IMR-90 (cell line): Measurements from ENCODE around the gene NES. TPM values are rescaled to one million over a fixed set of nuclear protein-coding genes. Genes with fewer than 3 reads are reported as not detected.

Source experiments
- ATAC-seq: fragments of 200-7000 bp; cut with Tn5 transposase; 2 replicates; pipeline ENCODE4 v1.9.1; 2020; ENCODE audit warnings: low read depth, mild to moderate bottlenecking, moderate library complexity
- BruUV-seq: library from RNA; stranded (reverse); fragments of 400-500 nt; replicated peaks from 2 replicates; lab custom pipeline; 2021; lab: Mats Ljungman, UMichigan
- CTCF ChIA-PET: fragments of 300-600 bp; formaldehyde crosslinking; extraction: SDS; loops from one replicate; lab custom pipeline; 2021; ENCODE audit warnings: antibody characterized with exemption; lab: Yijun Ruan, JAX
- POLR2A ChIA-PET: fragments of 300-600 bp; sonication (Branson Sonifier 250); formaldehyde crosslinking; loops from one replicate; lab custom pipeline; 2022; ENCODE audit warnings: antibody characterized with exemption; ENCODE audit not compliant: unreplicated experiment; lab: Charles Lee
- DNase-seq: peaks from one replicate; pipeline ENCODE4 v3.0.0; 2013
- H2AFZ ChIP-seq: replicated peaks from 2 replicates; pipeline ENCODE3; 2013; ENCODE audit warnings: low read length, mild to moderate bottlenecking; ENCODE audit not compliant: poor library complexity
- H2AK5ac ChIP-seq: 2 replicates; pipeline ENCODE4 v1.6.1; 2013; ENCODE audit warnings: low read depth, low read length, inconsistent platforms
- H2AK9ac ChIP-seq: replicated peaks from 2 replicates; pipeline ENCODE3; 2013; ENCODE audit warnings: mild to moderate bottlenecking, low read depth, low read length, moderate library complexity; ENCODE audit not compliant: poor library complexity
- H2BK120ac ChIP-seq: 2 replicates; pipeline ENCODE4 v1.6.1; 2013; ENCODE audit warnings: low read depth, low read length, inconsistent platforms
- H2BK15ac ChIP-seq: 3 replicates; pipeline ENCODE4 v1.6.1; 2013; ENCODE audit warnings: low read depth, low read length, inconsistent platforms
- H2BK20ac ChIP-seq: 2 replicates; pipeline ENCODE4 v1.6.1; 2013; ENCODE audit warnings: low read depth, mild to moderate bottlenecking, inconsistent platforms, low read length, moderate library complexity
- H2BK5ac ChIP-seq: 2 replicates; pipeline ENCODE4 v1.6.1; 2013; ENCODE audit warnings: mild to moderate bottlenecking, low read depth, low read length, inconsistent platforms; ENCODE audit not compliant: poor library complexity, severe bottlenecking
- H3K14ac ChIP-seq: replicated peaks from 2 replicates; pipeline ENCODE4 v1.6.1; 2013; ENCODE audit warnings: low read depth, low read length, inconsistent platforms
- H3K18ac ChIP-seq: 2 replicates; pipeline ENCODE4 v1.6.1; 2013; ENCODE audit warnings: low read depth, low read length, control low read depth
- H3K23ac ChIP-seq: 2 replicates; pipeline ENCODE4 v1.6.1; 2013; ENCODE audit warnings: low read depth, low read length, inconsistent platforms
- H3K27ac ChIP-seq: 2 replicates; pipeline ENCODE4 v1.5.1; 2013; ENCODE audit warnings: mild to moderate bottlenecking, control low read depth, low read length; ENCODE audit not compliant: insufficient read depth
- H3K27me3 ChIP-seq: 2 replicates; pipeline ENCODE4 v1.6.1; 2013; ENCODE audit warnings: low read length; ENCODE audit not compliant: control insufficient read depth, insufficient read depth
- H3K36me3 ChIP-seq: 2 replicates; pipeline ENCODE4 v1.6.1; 2013; ENCODE audit warnings: low read length, mixed read lengths; ENCODE audit not compliant: control insufficient read depth, insufficient read depth
- H3K4ac ChIP-seq: 2 replicates; pipeline ENCODE4 v1.6.1; 2013; ENCODE audit warnings: low read depth, low read length, inconsistent platforms
- H3K4me1 ChIP-seq: 2 replicates; pipeline ENCODE4 v1.6.1; 2013; ENCODE audit warnings: low read length, mixed read lengths; ENCODE audit not compliant: control insufficient read depth, insufficient read depth
- H3K4me2 ChIP-seq: 2 replicates; pipeline ENCODE4 v1.6.1; 2013; ENCODE audit warnings: low read depth, mild to moderate bottlenecking, control low read depth, low read length, moderate library complexity
- H3K4me3 ChIP-seq: 2 replicates; pipeline ENCODE4 v1.5.1; 2013; ENCODE audit warnings: low read depth, mild to moderate bottlenecking, control low read depth, low read length, moderate library complexity; ENCODE audit not compliant: insufficient read depth
- H3K56ac ChIP-seq: 2 replicates; pipeline ENCODE4 v1.6.1; 2013; ENCODE audit warnings: low read length, inconsistent platforms; ENCODE audit not compliant: insufficient read depth; ENCODE audit errors: extremely low read depth
- H3K79me1 ChIP-seq, 2 experiments: 2 replicates each; pipeline ENCODE4 v1.6.1; 2013; ENCODE audit warnings: low read length in 2 of 2, inconsistent platforms in 1 of 2, low read depth in 1 of 2
- H3K9ac ChIP-seq: 2 replicates; pipeline ENCODE4 v1.6.1; 2013; ENCODE audit warnings: low read depth, low read length, control low read depth
- H3K9me1 ChIP-seq: 2 replicates; pipeline ENCODE4 v1.6.1; 2013; ENCODE audit warnings: low read length, inconsistent platforms; ENCODE audit not compliant: insufficient read depth
- H3K9me3 ChIP-seq: 2 replicates; pipeline ENCODE4 v1.6.1; 2013; ENCODE audit warnings: low read length; ENCODE audit not compliant: control insufficient read depth, insufficient read depth
- H4K20me1 ChIP-seq: 2 replicates; pipeline ENCODE4 v1.6.1; 2013; ENCODE audit warnings: low read length, inconsistent platforms; ENCODE audit not compliant: insufficient read depth
- H4K5ac ChIP-seq: 2 replicates; pipeline ENCODE4 v1.6.1; 2013; ENCODE audit warnings: mild to moderate bottlenecking, low read depth, low read length, control low read depth
- H4K8ac ChIP-seq, 2 experiments: 2 replicates each; pipeline ENCODE4 v1.6.1; 2013; ENCODE audit warnings: low read depth in 2 of 2, low read length in 2 of 2, control low read depth in 1 of 2, inconsistent platforms in 1 of 2
- H4K91ac ChIP-seq: 2 replicates; pipeline ENCODE4 v1.6.1; 2013; ENCODE audit warnings: low read depth, low read length, inconsistent platforms; ENCODE audit not compliant: insufficient read depth
- BHLHE40 ChIP-seq: fragments of 150-350 bp; IDR thresholded peaks from 2 replicates; pipeline ENCODE4 v1.6.1; 2016; ENCODE audit warnings: mild to moderate bottlenecking, low read depth, low read length
- CEBPB ChIP-seq: IDR thresholded peaks from 2 replicates; pipeline ENCODE4 v1.6.1; 2012; ENCODE audit warnings: low read depth, low read length, improper control_type of control experiment
- CHD1 ChIP-seq: IDR thresholded peaks from 2 replicates; pipeline ENCODE4 v1.6.1; 2012; ENCODE audit warnings: low read depth, low read length, improper control_type of control experiment
- MAFK ChIP-seq: IDR thresholded peaks from 2 replicates; pipeline ENCODE4 v1.6.1; 2012; ENCODE audit warnings: low read depth, low read length, improper control_type of control experiment
- MAZ ChIP-seq: IDR thresholded peaks from 2 replicates; pipeline ENCODE4 v1.6.1; 2012; ENCODE audit warnings: low read depth, mild to moderate bottlenecking, low read length, improper control_type of control experiment, moderate library complexity, borderline replicate concordance
- MXI1 ChIP-seq: IDR thresholded peaks from 2 replicates; pipeline ENCODE4 v1.6.1; 2012; ENCODE audit warnings: low read depth, mild to moderate bottlenecking, low read length, moderate library complexity, borderline replicate concordance
- NFE2L2 ChIP-seq: fragments of 150-350 bp; IDR thresholded peaks from 2 replicates; pipeline ENCODE4 v1.6.1; 2016; ENCODE audit warnings: low read depth, mild to moderate bottlenecking, low read length
- POLR2A ChIP-seq: IDR thresholded peaks from 2 replicates; pipeline ENCODE4 v1.6.1; 2012; ENCODE audit warnings: mild to moderate bottlenecking, low read depth, low read length
- RAD21 ChIP-seq: IDR thresholded peaks from 2 replicates; pipeline ENCODE4 v1.6.1; 2012; ENCODE audit warnings: low read length, improper control_type of control experiment
- RCOR1 ChIP-seq: IDR thresholded peaks from 2 replicates; pipeline ENCODE4 v1.6.1; 2012; ENCODE audit warnings: mild to moderate bottlenecking, low read length, improper control_type of control experiment; ENCODE audit not compliant: insufficient replicate concordance
- RFX5 ChIP-seq: IDR thresholded peaks from 2 replicates; pipeline ENCODE4 v1.8.0; 2012; ENCODE audit warnings: low read depth, mild to moderate bottlenecking, low read length, moderate library complexity
- SMC3 ChIP-seq: fragments of 150-350 bp; IDR thresholded peaks from 2 replicates; pipeline ENCODE4 v1.6.1; 2016; ENCODE audit warnings: low read depth, mild to moderate bottlenecking, antibody characterized with exemption, low read length, moderate library complexity
- WGBS, 2 experiments: methylation state at CpG; one replicate each; pipeline versions ENCODE4 v1.1.5 to v1.1.7; 2013; ENCODE audit warnings: missing lambda C conversion rate in 2 of 2; ENCODE audit not compliant: insufficient read length in 1 of 2; ENCODE audit errors: extremely low coverage in 2 of 2; 5-methylcytosine and 5-hydroxymethylcytosine counted together
- dilution Hi-C: fragments of 300-500 bp; cut with HindIII; formaldehyde crosslinking; loops from one replicate; pipeline ENCODE4 v1.14.3; 2018; ENCODE audit warnings: low sequenced_read_pairs; ENCODE audit not compliant: unreplicated experiment
- in situ Hi-C: fragments of 300-500 bp; cut with MboI; formaldehyde crosslinking; loops from 3 replicates; pipeline ENCODE4 v1.14.3; 2019; ENCODE audit warnings: low sequenced_read_pairs, inconsistent platforms, mixed read lengths
- intact Hi-C: fragments of 100-400 bp; cut with micrococcal nuclease; formaldehyde crosslinking; loops from 2 replicates; pipeline ENCODE4 v1.10.0; 2022
- polyA plus RNA-seq, 3 experiments: library from polyadenylated mRNA; depleted of rRNA; stranded (reverse); fragments of >200 nt; gene quantifications; 2 replicates each; pipeline ENCODE4 v1.2.3, GENCODE V29; 2012; ENCODE audit warnings: low replicate concordance in 1 of 3
- total RNA-seq: library from RNA; depleted of rRNA; stranded (reverse); fragments of >200 nt; gene quantifications from 2 replicates; pipeline ENCODE4 v1.2.3, GENCODE V29; 2012
- TF ChIP-seq, protein P1 (sequence below): fragments of 150-350 bp; IDR thresholded peaks from 2 replicates; pipeline ENCODE4 v1.6.1; 2016; ENCODE audit warnings: low read depth, mild to moderate bottlenecking, low read length, moderate library complexity, borderline replicate concordance
- TF ChIP-seq, protein P2 (sequence below): fragments of 150-350 bp; IDR thresholded peaks from 2 replicates; pipeline ENCODE4 v1.6.1; 2017; ENCODE audit warnings: mild to moderate bottlenecking, antibody characterized with exemption, low read length, low read depth
- TF ChIP-seq, protein P3 (sequence below): conservative IDR thresholded peaks from 2 replicates; pipeline ENCODE4 v1.5.1; 2012; ENCODE audit warnings: mild to moderate bottlenecking, low read depth, low read length, improper control_type of control experiment

The NES gene
- total and polyA plus RNA-seq, 2 of the 4 experiments (the other 2 are of a cell fraction): 25.3 to 40.1 TPM

DNA sequence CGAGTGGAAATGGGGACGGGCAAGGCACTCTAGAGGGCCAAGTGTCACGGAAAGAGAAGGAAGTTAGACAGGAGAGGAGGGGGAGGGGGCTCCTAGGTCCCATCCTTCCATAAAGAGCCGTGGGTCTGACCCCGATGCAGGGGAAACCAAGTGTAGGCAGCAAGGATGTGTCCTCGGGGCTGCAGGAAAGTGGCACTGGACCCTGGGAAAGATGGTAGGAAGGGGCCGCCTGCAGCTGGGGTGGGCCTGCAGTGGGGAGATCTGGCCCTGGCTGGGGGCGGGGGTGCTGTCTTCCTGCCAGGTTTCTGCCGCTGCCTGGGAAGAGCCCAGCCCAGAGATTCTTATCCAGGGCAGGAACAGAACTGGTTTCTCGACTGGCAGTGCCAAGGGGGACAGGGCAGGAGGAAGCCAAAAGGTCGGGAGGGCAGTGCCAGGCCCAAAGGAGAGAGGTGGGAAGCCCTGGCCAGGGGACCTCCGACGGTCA, 15.3 kb upstream of the NES start:
- H2AK9ac ChIP-seq: no peak overlapping the region
- no peaks in the 10 kb centered on the region for H4K20me1 ChIP-seq
- BruUV-seq: no TSS peak
- H3K27me3 ChIP-seq: peaks cover 6% of the 10 kb centered on the region; the same call in 1 of the 2 replicates
- in situ Hi-C loops (loop anchor here (10.0 kb wide), 1 partner anchor 192 kb away; no protein-coding TSS in a partner anchor), dilution Hi-C loops (no loop called here), intact Hi-C loops (no loop called here)
- no peak overlapping the region for H4K91ac ChIP-seq
- H2AK5ac ChIP-seq: no peak overlapping the region
- 45% methylated on average over 7 of the region's 13 CpGs; no CpG with 5 or more reads in 1 of the 2 experiments for WGBS, 2 experiments
- no peaks in the 10 kb centered on the region for H3K79me1 ChIP-seq
- no peak overlapping the region for H3K27ac ChIP-seq
- H4K8ac ChIP-seq: no peak overlapping the region
- CTCF ChIA-PET: interaction anchor here (0.6 to 5.2 kb wide), 3 partner anchors 13 to 168 kb away, joined by 3 to 104 read pairs (median 54); partner anchors contain the start of genes CRABP2, ISG20L2, METTL25B and NTRK1
- no peak overlapping the region for H3K14ac ChIP-seq
- no peak overlapping the region for H3K56ac ChIP-seq
- no peak for ATAC-seq
- H3K23ac ChIP-seq: no peak overlapping the region
- no peak overlapping the region for H3K4ac ChIP-seq
- H2BK15ac ChIP-seq: no peak overlapping the region
- H3K4me1 ChIP-seq: peaks cover 6% of the 10 kb centered on the region; the same call in 1 of the 2 replicates
- H3K18ac ChIP-seq: no peak overlapping the region
- H3K9me1 ChIP-seq: no peaks in the 10 kb centered on the region
- no peak overlapping the region for H2BK120ac ChIP-seq
- TF ChIP-seq, protein P1, sequence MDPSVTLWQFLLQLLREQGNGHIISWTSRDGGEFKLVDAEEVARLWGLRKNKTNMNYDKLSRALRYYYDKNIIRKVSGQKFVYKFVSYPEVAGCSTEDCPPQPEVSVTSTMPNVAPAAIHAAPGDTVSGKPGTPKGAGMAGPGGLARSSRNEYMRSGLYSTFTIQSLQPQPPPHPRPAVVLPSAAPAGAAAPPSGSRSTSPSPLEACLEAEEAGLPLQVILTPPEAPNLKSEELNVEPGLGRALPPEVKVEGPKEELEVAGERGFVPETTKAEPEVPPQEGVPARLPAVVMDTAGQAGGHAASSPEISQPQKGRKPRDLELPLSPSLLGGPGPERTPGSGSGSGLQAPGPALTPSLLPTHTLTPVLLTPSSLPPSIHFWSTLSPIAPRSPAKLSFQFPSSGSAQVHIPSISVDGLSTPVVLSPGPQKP: no peak
- TF ChIP-seq, protein P2, sequence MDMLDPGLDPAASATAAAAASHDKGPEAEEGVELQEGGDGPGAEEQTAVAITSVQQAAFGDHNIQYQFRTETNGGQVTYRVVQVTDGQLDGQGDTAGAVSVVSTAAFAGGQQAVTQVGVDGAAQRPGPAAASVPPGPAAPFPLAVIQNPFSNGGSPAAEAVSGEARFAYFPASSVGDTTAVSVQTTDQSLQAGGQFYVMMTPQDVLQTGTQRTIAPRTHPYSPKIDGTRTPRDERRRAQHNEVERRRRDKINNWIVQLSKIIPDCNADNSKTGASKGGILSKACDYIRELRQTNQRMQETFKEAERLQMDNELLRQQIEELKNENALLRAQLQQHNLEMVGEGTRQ: no peak
- TF ChIP-seq MAFK (no peak), CHD1 (no peak), RCOR1 (no peak), MAZ (no peak), MXI1 (no peak), POLR2A (no peak), RAD21 (no peak), BHLHE40 (no peak), NFE2L2 (no peak), CEBPB (no peak), RFX5 (no peak), SMC3 (no peak)
- TF ChIP-seq, protein P3, sequence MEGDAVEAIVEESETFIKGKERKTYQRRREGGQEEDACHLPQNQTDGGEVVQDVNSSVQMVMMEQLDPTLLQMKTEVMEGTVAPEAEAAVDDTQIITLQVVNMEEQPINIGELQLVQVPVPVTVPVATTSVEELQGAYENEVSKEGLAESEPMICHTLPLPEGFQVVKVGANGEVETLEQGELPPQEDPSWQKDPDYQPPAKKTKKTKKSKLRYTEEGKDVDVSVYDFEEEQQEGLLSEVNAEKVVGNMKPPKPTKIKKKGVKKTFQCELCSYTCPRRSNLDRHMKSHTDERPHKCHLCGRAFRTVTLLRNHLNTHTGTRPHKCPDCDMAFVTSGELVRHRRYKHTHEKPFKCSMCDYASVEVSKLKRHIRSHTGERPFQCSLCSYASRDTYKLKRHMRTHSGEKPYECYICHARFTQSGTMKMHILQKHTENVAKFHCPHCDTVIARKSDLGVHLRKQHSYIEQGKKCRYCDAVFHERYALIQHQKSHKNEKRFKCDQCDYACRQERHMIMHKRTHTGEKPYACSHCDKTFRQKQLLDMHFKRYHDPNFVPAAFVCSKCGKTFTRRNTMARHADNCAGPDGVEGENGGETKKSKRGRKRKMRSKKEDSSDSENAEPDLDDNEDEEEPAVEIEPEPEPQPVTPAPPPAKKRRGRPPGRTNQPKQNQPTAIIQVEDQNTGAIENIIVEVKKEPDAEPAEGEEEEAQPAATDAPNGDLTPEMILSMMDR: no peak
- H2AFZ ChIP-seq: no peak overlapping the region
- no peak overlapping the region for H3K4me2 ChIP-seq
- DNase-seq: no peak
- no peak overlapping the region for H4K5ac ChIP-seq
- H3K4me3 ChIP-seq: no peak overlapping the region
- no peak overlapping the region for H2BK20ac ChIP-seq
- H3K9me3 ChIP-seq: no peaks in the 10 kb centered on the region
- no peak overlapping the region for H2BK5ac ChIP-seq
- H3K36me3 ChIP-seq: no peaks in the 10 kb centered on the region
- H3K9ac ChIP-seq: no peak overlapping the region
- POLR2A ChIA-PET: no interaction called here
